Gastrocnemius medialis (tissue), 4 donors: ENCODE data around the gene C3orf80.

ENCODE experiments used
- CTCF ChIP-seq, 5 experiments: fragments of 450-650 bp in 3 of 5; fragments of 200-600 bp in 2 of 5; sonication (generic) in 2 of 5; IDR thresholded peaks in 4 of 5; conservative IDR thresholded peaks in 1 of 5; 1 replicate in 4 of 5; 2 replicates in 1 of 5; pipeline ENCODE4 v1.5.1; 2016 to 2019; ENCODE audit warnings: antibody characterized with exemption in 5 of 5, mild to moderate bottlenecking in 3 of 5, moderate library complexity in 3 of 5
- POLR2A ChIP-seq, 2 donors: fragments of 450-650 bp; IDR thresholded peaks; one replicate each; pipeline ENCODE4 v1.6.1; 2017; ENCODE audit warnings: antibody characterized with exemption in 2 of 2, mild to moderate bottlenecking in 2 of 2, moderate library complexity in 2 of 2

GRCh38 chr3:160205606-160206005, 19.6 kb upstream of the C3orf80 start:
- TF ChIP-seq CTCF (IDR thresholded peaks at IDR 0.05 in 4 of 5, conservative IDR thresholded peaks at IDR 0.05 in 1 of 5) (no peak), POLR2A (IDR thresholded peaks at IDR 0.05) (no peak)
